Uterus (tissue), 2 donors: ENCODE results near the gene SMARCE1.

Source experiments
- CTCF ChIP-seq, 4 experiments: fragments of 200-600 bp in 2 of 4; fragments of 450-650 bp in 2 of 4; sonication (generic) in 2 of 4; IDR thresholded peaks; one replicate each; pipeline ENCODE4 v1.5.1; 2016 to 2019; ENCODE audit warnings: antibody characterized with exemption in 4 of 4, mild to moderate bottlenecking in 2 of 4, moderate library complexity in 1 of 4
- POLR2A ChIP-seq, 2 donors: fragments of 450-650 bp; IDR thresholded peaks; one replicate each; pipeline ENCODE4 v1.6.1; 2016; ENCODE audit warnings: antibody characterized with exemption in 2 of 2, mild to moderate bottlenecking in 1 of 2, moderate library complexity in 1 of 2

GRCh38 chr17:40629842-40630241, 17.8 kb downstream of the SMARCE1 start:
- TF ChIP-seq POLR2A (IDR thresholded peaks at IDR 0.05) (no peak), CTCF (IDR thresholded peaks at IDR 0.05) (no peak)
